NB4 (cell line): ENCODE measurements around the gene CD46.

Experiments used
- CTCF ChIP-seq: IDR thresholded peaks from one replicate; pipeline ENCODE4 v1.5.1; 2012; ENCODE audit warnings: low read depth, low read length
- MAX ChIP-seq: IDR thresholded peaks from 2 replicates; pipeline ENCODE4 v1.6.1; 2011; ENCODE audit warnings: low read depth, low read length
- MYC ChIP-seq: IDR thresholded peaks from 2 replicates; pipeline ENCODE4 v1.6.1; 2011; ENCODE audit warnings: low read depth, low read length
- POLR2A ChIP-seq: IDR thresholded peaks from 2 replicates; pipeline ENCODE4 v1.6.1; 2011; ENCODE audit warnings: mild to moderate bottlenecking; ENCODE audit not compliant: insufficient read length; ENCODE audit errors: extremely low read depth

- TF ChIP-seq CTCF (no peak), POLR2A (no peak), MAX (no peak), MYC (no peak)
Observed at GRCh38 chr1:207745285-207745684, 6.6 kb upstream of the CD46 start.
